GM21423 (cell line): ENCODE results near the gene TUBA1B.

ENCODE experiments used
- ATAC-seq: cut with Tn5 transposase; IDR thresholded peaks from one replicate; pipeline ENCODE4 v1.9.1; 2021; ENCODE audit warnings: mild to moderate bottlenecking, moderate library complexity; ENCODE audit not compliant: unreplicated experiment

Gene TUBA1B

DNA sequence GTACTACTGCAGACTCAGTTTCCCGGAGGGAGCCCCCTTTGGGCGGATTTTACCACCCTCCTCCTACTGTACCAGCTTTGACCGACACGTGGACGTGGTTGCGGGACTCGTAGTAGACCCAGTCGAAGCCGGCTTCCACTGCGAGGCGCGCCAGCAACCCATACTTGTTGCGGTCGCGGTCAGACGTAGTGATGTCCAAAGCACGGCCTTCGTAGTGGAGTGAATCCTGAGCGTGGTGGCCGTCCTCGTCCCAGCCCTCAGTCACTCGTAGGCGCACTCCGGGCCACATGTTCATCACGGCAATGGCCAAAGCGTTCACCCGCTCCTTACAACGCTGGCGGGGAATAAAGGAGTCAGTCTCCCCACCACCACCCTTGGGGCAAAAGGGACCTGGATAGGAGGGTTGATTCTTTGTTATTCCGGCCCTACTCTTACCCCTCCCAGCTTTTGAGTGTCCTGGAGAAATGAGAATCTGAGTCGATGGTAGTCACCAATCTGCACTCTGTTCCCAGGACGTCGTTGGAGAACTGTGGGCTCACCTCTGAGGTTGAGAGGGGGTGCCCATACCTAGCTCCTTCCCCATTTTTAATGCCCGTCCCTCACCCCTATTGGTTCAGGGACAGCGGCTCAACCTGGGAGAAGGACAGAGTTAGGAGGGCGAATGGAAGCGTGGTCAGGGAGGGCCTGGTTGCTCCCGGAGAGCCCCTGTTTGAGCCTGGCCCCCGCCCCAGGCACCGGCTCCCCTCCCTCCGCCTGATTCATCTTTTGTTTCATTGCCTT is 39.9 kb downstream of the TUBA1B start:
- no peak for ATAC-seq

DNA sequence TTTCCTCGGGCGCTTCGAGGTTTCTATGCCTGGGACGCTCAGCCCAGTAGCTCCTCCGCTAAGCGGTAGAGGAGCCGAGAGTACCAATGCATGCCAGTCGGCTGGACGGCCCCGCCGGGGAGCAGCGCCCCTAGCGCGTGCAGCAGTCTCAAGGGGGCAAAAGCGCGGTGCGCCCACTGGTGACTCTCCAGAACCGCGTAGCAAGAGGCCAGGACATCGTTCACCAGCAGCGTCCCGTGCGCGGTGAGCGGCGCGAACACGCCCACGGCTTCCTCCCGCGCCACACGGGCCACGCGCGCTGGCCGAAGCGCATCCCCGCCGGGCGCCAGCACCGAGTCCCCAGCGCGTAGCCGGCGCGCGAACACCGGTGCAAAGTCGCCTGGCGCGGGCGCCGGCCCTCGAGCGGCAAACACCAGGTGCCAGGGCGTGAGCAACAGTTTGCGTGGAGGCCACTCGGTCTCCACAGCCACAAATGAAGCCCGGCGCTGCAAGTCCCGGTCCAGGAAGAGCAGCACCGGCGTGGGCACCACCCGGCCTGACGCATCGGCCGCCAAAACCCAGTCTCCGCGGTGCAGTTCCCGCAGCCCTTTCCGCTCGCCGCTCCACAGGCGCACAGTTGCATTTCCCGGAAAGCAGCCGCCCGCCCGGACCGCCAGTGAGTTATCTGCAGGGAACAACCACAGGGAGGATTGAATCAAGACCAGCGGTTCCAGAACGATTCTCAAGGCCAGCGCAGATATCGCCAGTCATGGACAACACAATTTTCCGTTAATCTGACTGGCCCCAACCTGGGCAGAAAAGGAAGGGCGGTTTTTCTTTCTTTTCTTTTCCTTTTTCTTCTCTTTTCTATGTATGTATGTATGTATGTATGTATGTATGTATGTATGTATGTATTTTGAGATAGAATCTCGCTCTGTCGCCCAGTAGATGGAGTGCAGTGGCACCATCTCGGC is 41.1 kb downstream of the TUBA1B start:
- no peak for ATAC-seq

DNA sequence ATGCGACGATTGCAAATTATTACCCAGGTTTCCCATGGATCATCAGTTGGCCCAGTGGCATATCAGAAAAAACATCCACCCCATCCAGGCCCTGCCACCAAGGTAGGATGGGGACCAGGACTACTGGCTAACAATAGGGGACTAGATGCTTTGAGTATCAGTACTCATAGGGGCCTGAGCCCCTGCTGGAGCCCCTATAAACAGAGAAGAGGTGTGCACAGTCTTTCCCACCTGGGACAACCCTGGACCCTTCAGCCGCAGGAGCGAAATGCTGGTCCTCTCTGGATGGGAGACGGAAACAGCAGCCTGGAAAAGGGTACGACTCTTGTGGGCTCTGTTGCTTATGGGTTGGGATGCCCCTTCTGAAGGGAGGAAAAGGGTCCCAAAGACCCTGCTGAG is 42.3 kb downstream of the TUBA1B start:
- no peak for ATAC-seq

DNA sequence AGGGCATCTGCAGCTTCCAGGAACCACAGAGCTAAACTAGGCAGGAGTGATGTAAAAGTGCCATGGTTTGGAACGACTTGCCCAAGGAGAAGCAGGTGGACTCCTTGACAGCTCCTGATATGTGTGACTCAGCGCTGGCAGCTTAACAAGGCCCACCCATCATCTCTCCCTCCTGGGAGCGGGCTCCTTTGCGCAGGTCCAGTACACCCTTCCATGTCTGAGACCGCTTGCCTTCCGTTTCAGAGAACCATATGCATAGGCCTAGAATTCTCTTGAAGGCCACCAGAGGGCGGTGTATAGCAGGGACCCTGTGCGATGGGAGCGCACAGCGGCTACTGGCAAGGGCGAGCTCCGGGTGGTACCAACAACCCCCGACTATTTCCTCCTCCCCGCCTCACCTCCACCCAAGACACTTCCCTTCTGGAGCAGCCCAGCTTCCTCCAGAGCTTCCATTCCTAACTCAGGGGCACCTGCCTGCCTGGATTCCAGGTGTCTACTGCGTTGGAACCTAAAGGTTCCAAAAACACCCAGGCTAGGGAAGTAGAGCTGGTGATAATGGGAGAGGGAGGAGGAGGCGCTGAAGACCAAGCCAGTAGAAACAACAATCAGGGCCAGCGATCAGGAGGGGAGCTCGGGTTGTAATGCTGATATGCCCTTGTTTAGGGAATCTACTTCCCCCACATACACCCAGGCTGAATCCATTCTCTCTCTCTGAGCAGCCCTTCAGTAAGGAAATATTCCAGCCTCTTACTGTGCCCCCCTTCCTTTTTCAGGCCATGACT is 42.9 kb downstream of the TUBA1B start:
- ATAC-seq = peak; percentile 90

DNA sequence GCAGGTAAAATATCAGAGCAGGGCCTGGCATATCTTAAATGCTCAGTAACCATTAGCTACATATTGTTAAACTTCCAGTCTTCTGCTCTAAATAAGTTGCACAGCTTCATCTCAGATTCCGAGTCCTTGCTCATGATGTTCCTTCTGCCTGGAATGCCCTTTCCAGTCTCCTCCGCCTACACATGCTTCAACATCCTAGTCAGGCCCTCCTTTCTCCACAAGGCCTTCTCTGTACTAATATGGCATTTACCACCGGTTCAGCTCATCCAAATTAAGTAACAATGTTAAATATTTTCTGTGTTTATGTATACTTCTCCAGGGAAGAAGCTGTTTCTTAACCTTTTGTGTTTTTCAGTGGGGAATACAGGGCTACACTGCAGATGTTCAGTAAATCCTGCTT is 45.1 kb downstream of the TUBA1B start:
- ATAC-seq = no peak

DNA sequence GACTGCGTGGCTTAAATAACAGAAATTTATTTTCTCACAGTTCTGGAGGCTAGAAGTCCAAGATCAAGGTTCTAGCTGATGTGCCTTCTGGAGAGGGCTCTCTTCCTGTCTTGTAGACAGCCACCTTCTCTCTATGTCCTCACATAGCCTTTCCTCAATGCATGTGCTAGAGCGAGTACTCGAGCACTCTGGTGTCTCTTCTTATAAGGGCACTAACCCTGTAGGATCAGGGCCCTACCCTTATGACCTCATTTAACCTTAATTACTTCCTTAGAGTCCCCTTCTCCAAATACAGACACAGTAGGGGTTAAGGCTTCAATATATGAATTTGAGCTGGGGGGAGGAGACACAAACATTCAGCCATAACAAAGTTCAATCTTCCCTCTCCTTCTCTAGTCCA is 46.8 kb downstream of the TUBA1B start:
- no peak for ATAC-seq

DNA sequence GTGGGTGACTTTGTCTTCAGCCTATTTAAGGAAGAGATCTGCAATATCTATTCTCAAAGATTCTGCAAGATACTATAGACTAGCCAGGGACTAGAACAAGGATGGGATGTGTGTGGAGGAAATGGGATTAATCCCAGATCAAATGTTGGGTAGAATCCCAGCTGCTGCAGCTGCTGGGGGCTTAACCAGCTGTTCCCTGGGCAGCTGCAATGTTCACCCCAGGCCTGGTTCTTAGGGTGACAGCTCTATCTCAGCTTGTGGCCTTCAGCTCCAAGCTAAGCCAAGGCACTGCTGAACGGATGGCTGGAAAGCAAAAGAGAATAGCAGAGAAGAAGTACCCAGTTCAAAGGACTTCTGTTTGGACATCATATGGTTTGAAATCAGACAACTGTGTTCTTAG is 51.4 kb downstream of the TUBA1B start:
- ATAC-seq = no peak
